Hepatic stellate cell (primary cell): ENCODE data around the gene TVP23A.
"Not testable (repeated sequence)": the region's sequence is repeated elsewhere in the genome, so short reads cannot be mapped to it uniquely, and the experiment has no call there.

ENCODE experiments used
- DNase-seq: peaks from one replicate; pipeline ENCODE4 v3.0.0; 2011; ENCODE audit warnings: low spot score

The TVP23A gene

GRCh38 chr16:10799736-10800135 lies 18.9 kb downstream of the TVP23A start:
- DNase-seq = no peak

DNA sequence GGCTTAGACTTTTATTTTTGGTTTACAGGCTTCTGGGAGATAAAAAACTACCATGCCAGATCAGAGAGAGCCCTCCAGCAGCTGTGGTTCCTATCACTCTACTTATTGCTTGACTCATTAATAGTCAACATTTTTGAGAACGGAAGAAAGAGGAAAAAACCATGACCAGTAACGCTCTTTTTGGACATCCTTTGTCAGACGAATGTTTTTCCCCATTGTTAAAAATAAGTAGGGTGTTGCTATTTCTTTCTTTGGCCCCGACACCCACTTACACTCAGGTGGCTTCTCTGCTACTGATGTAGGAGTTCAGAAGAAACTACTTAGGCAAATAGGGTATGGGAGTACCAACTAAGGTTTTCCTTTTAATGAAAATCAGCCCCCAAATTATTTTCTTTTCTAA lies 27.5 kb downstream of the TVP23A start:
- no peak for DNase-seq

GRCh38 chr16:10788630-10789029 lies 30.0 kb downstream of the TVP23A start:
- not testable (repeated sequence) for DNase-seq

DNA sequence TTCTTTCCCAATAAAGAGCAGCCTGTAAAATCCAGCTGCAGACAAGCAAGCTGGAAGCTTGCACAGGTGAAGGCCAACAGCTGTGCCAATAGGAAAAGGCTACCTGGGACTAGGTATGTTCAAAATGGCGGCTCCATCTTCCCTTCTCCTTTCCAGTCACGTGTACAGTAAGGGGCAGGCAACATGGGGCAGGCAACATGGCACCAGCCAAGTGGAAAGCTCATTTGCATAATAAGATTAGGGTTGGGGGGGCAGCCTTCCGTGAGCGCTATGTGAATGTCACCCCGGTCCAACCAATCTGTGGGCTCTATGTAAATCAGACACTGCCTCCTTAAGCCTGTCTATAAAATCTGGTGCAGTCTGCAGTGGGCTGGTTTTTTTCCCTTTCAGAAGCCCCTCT lies 31.3 kb downstream of the TVP23A start:
- DNase-seq = no peak

DNA sequence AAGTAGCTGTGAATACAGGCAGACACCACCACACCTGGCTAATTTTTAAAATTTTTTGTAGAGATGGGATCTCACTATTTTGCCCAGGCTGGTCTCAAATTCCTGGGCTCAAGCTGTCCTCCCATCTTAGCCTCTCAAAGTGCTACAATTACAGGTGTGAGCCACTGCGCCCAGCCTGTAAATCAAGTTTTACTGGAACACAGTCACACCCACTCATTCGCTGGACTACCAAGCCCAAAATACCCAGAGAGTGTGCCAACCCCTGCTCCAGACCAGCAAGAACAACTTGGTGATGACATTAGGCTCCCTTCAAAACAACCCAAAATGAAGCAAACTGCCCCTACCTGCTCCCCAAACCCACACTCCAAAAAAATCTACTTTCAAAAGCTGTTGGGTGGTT lies 36.0 kb downstream of the TVP23A start:
- DNase-seq = no peak

DNA sequence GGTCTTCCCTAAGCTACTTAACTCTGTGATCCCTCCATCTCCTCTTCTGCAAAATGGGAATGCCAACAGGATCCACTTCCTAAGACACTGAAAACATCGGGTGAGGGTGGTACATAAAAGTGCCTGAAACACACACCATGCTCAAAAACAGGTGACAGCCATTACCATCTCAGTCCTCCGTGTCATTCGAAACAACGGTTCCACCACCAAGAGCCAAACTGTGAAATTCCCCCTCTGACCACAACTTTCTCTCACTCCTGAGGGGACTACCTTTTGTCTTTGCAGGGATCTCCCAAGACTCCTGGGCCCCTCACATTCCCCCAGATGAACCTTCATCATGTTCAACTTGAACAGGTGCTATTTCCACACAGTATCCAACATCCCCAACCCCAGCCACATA lies 38.0 kb downstream of the TVP23A start:
- no peak for DNase-seq

DNA sequence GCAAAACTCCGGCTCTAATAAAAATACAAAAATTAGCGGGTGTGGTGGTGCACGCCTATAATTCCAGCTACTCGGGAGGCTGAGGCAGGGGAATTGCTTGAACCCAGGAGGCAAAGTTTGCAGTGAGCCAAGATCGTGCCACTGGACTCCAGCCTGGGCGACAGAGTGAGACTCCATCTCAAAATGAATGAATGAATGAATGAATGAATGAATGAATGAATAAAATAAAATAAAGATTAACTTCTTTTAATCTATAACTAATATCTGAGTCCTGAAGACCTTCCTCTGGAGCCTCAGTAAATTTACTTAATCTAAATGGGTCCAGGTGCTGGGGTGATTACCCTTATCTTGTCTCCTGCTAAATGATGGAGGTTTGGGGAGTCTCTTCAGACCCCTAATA lies 38.7 kb downstream of the TVP23A start:
- not testable (repeated sequence) for DNase-seq

- no peak for DNase-seq
These were observed 41.2 kb downstream of the TVP23A start for GRCh38 chr16:10777356-10777755.

DNA sequence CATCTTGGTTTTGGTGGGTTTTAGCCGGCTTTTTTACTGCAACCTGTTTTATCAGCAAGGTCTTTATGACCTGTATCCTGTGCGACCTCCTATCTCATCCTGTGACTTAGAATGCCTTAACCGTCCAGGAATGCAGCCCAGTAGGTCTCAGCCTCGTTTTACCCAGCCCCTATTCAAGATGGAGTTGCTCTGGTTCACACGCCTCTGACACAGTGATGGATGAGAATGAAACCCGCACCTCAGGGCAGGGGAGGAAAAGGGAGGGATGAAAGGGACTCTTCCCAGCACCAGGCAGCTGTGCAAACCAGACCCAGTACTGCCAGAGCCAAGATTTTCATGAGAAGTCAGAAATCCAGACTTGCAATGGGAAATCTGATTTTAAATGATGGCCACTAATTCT lies 41.7 kb downstream of the TVP23A start:
- not testable (repeated sequence) for DNase-seq

DNA sequence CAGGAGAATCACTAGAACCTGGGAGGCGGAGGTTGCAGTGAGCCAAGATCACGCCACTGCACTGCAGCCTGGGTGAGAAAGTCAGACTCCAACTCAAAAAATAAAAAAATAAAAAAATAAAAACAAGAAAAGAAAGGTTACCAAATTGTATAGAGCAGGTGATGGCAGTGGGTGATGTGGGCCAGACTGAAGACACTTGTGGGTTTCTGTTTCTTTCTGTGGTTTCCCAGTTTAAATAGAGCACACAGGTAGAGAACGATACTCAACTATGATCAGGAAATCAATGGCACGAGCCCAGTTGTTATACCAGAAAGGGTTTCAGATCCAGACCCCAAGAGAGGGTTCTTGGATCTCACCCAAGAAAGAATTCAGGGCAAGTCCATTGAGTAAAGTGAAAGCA lies 42.3 kb downstream of the TVP23A start:
- DNase-seq = no peak

GRCh38 chr16:10770907-10771306 lies 47.7 kb downstream of the TVP23A start:
- DNase-seq = no peak

DNA sequence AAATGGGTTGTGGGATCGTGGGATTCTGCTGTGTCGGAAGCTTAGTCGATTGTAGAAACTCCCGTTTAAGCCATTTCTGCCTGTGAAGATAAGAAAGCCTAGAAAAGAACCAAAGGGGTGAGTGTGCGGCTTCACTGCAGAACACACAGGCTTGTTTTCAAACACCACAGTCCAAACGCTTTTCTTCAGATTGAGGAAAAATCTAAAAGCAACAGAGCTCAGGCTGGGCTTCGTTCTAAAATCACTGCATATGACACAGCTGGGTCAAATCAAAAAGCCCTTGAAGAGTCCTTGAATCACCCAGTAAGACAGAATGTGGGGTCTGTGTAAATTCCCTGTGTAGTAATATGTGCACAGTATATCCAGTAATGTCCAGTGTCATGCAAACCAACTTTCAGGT lies 49.2 kb downstream of the TVP23A start:
- no peak for DNase-seq

GRCh38 chr16:10767127-10767526 lies 51.5 kb downstream of the TVP23A start:
- no peak for DNase-seq

- DNase-seq = no peak
These were observed 52.8 kb downstream of the TVP23A start for GRCh38 chr16:10765772-10766171.

DNA sequence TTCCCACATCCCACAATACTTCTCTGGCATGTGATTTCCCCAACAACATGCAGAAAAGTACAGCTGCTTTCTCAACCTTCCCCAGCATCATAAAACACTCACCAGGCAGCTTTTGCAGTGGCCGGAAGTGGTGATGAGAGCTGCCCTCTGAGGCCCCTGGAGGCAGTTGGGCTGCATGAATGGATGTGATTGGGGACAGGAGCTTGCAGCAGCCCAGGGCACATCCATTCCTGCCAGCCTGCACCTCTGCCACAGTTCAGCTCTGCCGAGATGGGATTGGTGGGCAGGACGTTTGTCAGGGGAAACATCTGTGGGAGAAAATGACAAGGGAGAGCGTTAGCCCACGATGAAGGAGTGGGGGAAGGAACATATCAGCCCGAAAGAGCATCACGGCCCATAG lies 55.1 kb downstream of the TVP23A start:
- no peak for DNase-seq

DNA sequence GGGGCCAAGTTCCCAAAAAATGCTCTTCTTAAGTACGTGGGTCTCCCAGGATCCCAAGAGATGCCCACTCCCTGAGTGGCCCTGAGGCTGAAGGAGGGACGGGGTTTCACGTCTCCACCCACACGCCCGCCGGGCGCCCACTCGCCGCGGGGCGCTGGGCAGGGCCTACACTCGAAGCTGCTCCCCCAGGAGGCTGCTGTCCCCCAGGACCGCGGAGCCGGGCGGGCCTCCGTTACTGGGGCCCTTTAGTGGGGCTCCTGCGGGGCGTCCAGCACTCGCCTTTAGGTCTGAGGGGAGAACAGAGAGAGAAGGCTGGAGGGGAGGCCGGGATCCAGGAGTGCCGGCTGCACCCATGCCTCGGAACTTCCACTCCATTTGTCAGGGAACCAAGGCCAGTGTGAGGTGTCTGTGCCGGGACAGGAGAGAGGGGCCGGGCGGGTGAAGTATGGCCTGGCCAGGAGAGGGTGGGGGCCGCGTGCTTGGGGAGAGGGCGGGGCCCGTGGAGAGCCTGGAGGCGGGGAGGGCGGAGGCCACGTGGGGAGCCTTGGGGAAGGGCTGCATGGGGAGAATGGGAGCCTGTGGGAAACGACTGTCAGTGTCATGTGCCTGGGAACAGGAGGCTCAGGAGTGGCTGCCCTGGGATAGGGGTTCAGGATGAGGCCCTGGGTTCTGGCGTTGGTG lies 56.1 kb downstream of the TVP23A start:
- DNase-seq = no peak

DNA sequence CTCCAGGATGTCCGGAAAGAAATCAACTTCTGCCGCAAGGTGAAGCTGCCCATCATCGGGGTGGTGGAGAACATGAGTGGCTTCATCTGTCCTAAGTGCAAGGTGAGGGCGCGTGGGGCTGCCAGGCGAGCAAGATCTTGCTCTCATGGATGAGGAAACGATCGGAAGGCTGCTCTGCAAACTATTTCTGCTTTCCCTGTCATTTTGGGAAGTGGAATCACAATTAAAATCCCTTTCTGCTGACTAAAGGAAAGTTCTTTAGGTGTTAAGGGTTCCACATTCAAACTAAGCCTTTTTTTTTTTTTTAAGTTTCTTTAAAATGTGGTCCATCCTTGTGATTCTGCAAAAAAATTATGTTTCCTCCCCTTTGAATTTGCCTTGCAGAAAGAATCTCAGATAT lies 57.2 kb downstream of the TVP23A start:
- DNase-seq = no peak

DNA sequence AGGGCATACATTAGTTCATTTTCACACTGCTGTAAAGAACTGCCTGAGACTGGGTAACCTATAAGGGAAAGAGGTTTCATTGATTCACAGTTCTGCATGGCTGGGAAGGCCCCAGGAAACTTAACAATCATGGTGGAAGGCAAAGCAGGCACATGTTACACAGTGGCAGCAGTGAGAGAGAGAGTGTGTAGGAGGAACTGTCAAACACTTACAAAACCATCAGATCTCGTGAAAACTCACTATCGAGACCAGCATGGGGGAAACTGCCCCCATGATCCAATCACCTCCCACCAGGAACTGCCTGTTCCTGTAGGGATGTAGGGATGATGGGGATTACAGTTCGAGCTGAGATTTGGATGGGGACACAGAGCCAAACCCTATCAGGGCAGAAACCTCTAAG lies 57.7 kb downstream of the TVP23A start:
- no peak for DNase-seq

GRCh38 chr16:10756574-10756973 lies 62.0 kb downstream of the TVP23A start:
- no peak for DNase-seq

DNA sequence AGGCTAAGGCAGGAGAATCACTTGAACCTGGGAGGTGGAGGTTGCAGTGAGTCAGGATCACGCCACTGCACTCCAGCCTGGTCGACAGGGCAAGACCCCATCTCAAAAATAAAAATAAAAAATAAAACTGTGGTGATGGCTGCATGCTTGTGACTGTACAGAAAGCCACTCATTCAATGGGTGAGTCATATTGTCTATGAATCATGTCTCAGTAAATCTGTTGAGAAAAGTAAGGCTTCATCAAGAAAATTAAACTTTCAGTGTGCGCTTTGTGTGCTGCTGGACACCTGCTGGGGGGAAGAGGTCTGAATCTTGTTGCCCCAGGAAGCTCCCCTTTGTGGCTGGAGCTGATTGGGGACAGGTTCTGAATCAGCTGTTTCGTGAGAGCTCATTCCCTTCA lies 63.7 kb downstream of the TVP23A start:
- DNase-seq = peak; percentile 40

- no peak for DNase-seq
These were observed 64.9 kb downstream of the TVP23A start for GRCh38 chr16:10753670-10754069.

GRCh38 chr16:10752843-10753523 lies 65.6 kb downstream of the TVP23A start:
- DNase-seq = no peak

- no peak for DNase-seq
These were observed 67.3 kb downstream of the TVP23A start for GRCh38 chr16:10751291-10751697.

DNA sequence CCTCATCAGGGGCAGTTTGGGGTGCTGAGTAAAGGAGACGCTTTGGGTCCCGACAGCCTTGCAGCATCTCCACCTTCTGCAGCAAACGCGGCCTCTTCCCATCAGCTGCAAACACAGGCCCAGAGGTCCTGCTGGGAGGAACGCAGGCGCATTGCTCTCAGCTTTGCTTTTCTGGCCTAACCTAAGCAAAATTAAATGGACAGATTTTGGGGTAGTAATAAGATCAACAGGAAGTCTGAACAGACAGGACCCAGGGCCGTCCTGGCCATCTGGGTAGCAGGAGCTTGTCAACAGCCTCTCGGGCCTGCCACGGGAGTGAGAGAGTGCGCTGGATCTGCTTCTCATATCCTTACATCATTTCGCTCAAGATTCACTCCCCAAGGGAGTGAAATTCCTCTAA lies 67.8 kb downstream of the TVP23A start:
- DNase-seq = no peak
